H9 (cell line): Measurements from ENCODE around the gene SUPT3H. TPM values are rescaled to one million over a fixed set of nuclear protein-coding genes. Genes with fewer than 3 reads are reported as not detected.

ENCODE experiments used
- DNase-seq: peaks from one replicate; pipeline ENCODE4 v3.0.0-alpha.2; 2017
- H2AFZ ChIP-seq: one replicate; pipeline ENCODE4 v1.6.1; 2013; ENCODE audit warnings: mild to moderate bottlenecking, low read length, control low read depth, moderate library complexity
- H2AK5ac ChIP-seq: 2 replicates; pipeline ENCODE4 v1.6.1; 2013; ENCODE audit warnings: low read length, control low read depth, mixed read lengths; ENCODE audit not compliant: insufficient read length
- H2BK120ac ChIP-seq: one replicate; pipeline ENCODE4 v1.6.1; 2013; ENCODE audit warnings: low read depth, mild to moderate bottlenecking, low read length, control low read depth, inconsistent platforms; ENCODE audit not compliant: poor library complexity, severe bottlenecking
- H2BK12ac ChIP-seq: 2 replicates; pipeline ENCODE4 v1.6.1; 2013; ENCODE audit warnings: low read length, control low read depth, mixed read lengths, low read depth; ENCODE audit not compliant: insufficient read length
- H2BK15ac ChIP-seq: 2 replicates; pipeline ENCODE4 v1.6.1; 2013; ENCODE audit warnings: low read depth, low read length, control low read depth
- H2BK20ac ChIP-seq: one replicate; pipeline ENCODE4 v1.6.1; 2013; ENCODE audit warnings: low read depth, mild to moderate bottlenecking, low read length, control low read depth, inconsistent platforms; ENCODE audit not compliant: poor library complexity, severe bottlenecking
- H2BK5ac ChIP-seq: 2 replicates; pipeline ENCODE4 v1.6.1; 2013; ENCODE audit warnings: low read length, control low read depth, mixed read lengths; ENCODE audit not compliant: insufficient read length
- H3K14ac ChIP-seq: 2 replicates; pipeline ENCODE4 v1.6.1; 2013; ENCODE audit warnings: low read length, control low read depth; ENCODE audit not compliant: insufficient read depth
- H3K18ac ChIP-seq: 2 replicates; pipeline ENCODE4 v1.6.1; 2013; ENCODE audit warnings: low read depth, mild to moderate bottlenecking, mixed read lengths, low read length, control low read depth; ENCODE audit not compliant: insufficient read length
- H3K23ac ChIP-seq: 2 replicates; pipeline ENCODE4 v1.6.1; 2013; ENCODE audit warnings: low read length, control low read depth, mixed read lengths, low read depth; ENCODE audit not compliant: insufficient read length
- H3K23me2 ChIP-seq: 2 replicates; pipeline ENCODE4 v1.6.1; 2013; ENCODE audit warnings: low read depth, mild to moderate bottlenecking, mixed read lengths, low read length, control low read depth; ENCODE audit not compliant: insufficient read length, poor library complexity, severe bottlenecking
- H3K27ac ChIP-seq: 2 replicates; pipeline ENCODE4 v1.5.1; 2013; ENCODE audit warnings: low read length, control low read depth, mixed read lengths, low read depth; ENCODE audit not compliant: insufficient read length
- H3K27me3 ChIP-seq: 2 replicates; pipeline ENCODE4 v1.6.1; 2013; ENCODE audit warnings: low read length, control low read depth, inconsistent platforms; ENCODE audit not compliant: insufficient read depth
- H3K4ac ChIP-seq: 2 replicates; pipeline ENCODE4 v1.6.1; 2013; ENCODE audit warnings: low read depth, mild to moderate bottlenecking, control low read depth, inconsistent platforms, low read length, moderate library complexity
- H3K4me1 ChIP-seq: 2 replicates; pipeline ENCODE4 v1.6.1; 2013; ENCODE audit warnings: low read length, control low read depth, inconsistent platforms; ENCODE audit not compliant: insufficient read depth
- H3K4me2 ChIP-seq: 2 replicates; pipeline ENCODE4 v1.6.1; 2013; ENCODE audit warnings: low read length, control low read depth, mixed read lengths; ENCODE audit not compliant: insufficient read length, insufficient read depth
- H3K56ac ChIP-seq: 2 replicates; pipeline ENCODE4 v1.6.1; 2013; ENCODE audit warnings: low read depth, mild to moderate bottlenecking, mixed read lengths, low read length, control low read depth; ENCODE audit not compliant: insufficient read length
- H3K79me1 ChIP-seq: 2 replicates; pipeline ENCODE4 v1.6.1; 2013; ENCODE audit warnings: low read depth, mild to moderate bottlenecking, moderate library complexity, low read length, control low read depth, inconsistent platforms; ENCODE audit not compliant: insufficient read depth, poor library complexity, severe bottlenecking
- H3K79me2 ChIP-seq: 2 replicates; pipeline ENCODE4 v1.6.1; 2013; ENCODE audit warnings: low read length, control low read depth, inconsistent platforms; ENCODE audit not compliant: insufficient read depth
- H3K9ac ChIP-seq: 2 replicates; pipeline ENCODE4 v1.6.1; 2013; ENCODE audit warnings: low read length, control low read depth, mixed read lengths; ENCODE audit not compliant: insufficient read length; ENCODE audit errors: extremely low read depth
- H3K9me3 ChIP-seq: one replicate; pipeline ENCODE4 v1.6.1; 2013; ENCODE audit warnings: low read depth, low read length, inconsistent platforms; ENCODE audit not compliant: control insufficient read depth
- H3T11ph ChIP-seq: one replicate; pipeline ENCODE4 v1.6.1; 2013; ENCODE audit warnings: mild to moderate bottlenecking, low read length, control low read depth, inconsistent platforms
- H4K20me1 ChIP-seq: one replicate; pipeline ENCODE4 v1.6.1; 2013; ENCODE audit not compliant: control insufficient read depth, insufficient read length, insufficient read depth
- H4K5ac ChIP-seq: 2 replicates; pipeline ENCODE4 v1.6.1; 2013; ENCODE audit warnings: low read depth, mild to moderate bottlenecking, mixed read lengths, low read length, control low read depth; ENCODE audit not compliant: insufficient read length
- H4K8ac ChIP-seq: replicated peaks from 2 replicates; pipeline ENCODE4 v1.6.1; 2013; ENCODE audit warnings: low read length, control low read depth, mixed read lengths, low read depth; ENCODE audit not compliant: insufficient read length
- H4K91ac ChIP-seq: 2 replicates; pipeline ENCODE4 v1.6.1; 2013; ENCODE audit warnings: low read depth, mild to moderate bottlenecking, moderate library complexity, mixed read lengths, low read length, control low read depth; ENCODE audit not compliant: insufficient read length
- H3K27ac Mint-ChIP-seq, 3 experiments: 2 replicates in 2 of 3; 3 replicates in 1 of 3; pipeline ENCODE4 v1.8.0; 2020 to 2021; ENCODE audit warnings: mixed read lengths in 3 of 3, mild to moderate bottlenecking in 1 of 3, moderate library complexity in 1 of 3
- H3K27me3 Mint-ChIP-seq: 2 replicates; pipeline ENCODE4 v1.8.0; 2021; ENCODE audit warnings: low read depth, mild to moderate bottlenecking, moderate library complexity, mixed read lengths
- H3K36me3 Mint-ChIP-seq, 3 experiments: 2 replicates in 2 of 3; 3 replicates in 1 of 3; pipeline ENCODE4 v1.8.0; 2020 to 2021; ENCODE audit warnings: low read depth in 3 of 3, mixed read lengths in 3 of 3; ENCODE audit not compliant: insufficient read depth in 1 of 3
- H3K4me1 Mint-ChIP-seq, 2 experiments: 2 replicates each; pipeline ENCODE4 v1.8.0; 2020; ENCODE audit warnings: mixed read lengths in 2 of 2
- H3K4me3 Mint-ChIP-seq, 2 experiments: 2 replicates in 1 of 2; 3 replicates in 1 of 2; pipeline ENCODE4 v1.8.0; 2020 to 2021; ENCODE audit warnings: mild to moderate bottlenecking in 2 of 2, mixed read lengths in 2 of 2, moderate library complexity in 1 of 2
- H3K9me3 Mint-ChIP-seq, 2 experiments: 2 replicates in 1 of 2; 3 replicates in 1 of 2; pipeline ENCODE4 v1.8.0; 2020; ENCODE audit warnings: mild to moderate bottlenecking in 2 of 2, mixed read lengths in 2 of 2, moderate library complexity in 1 of 2
- WGBS: extraction: QIAGEN DNeasy Blood & Tissue Kit; methylation state at CpG from one replicate; pipeline ENCODE4 v1.1.7; 2013; ENCODE audit warnings: missing lambda C conversion rate, low lambda C conversion rate, mixed read lengths; ENCODE audit not compliant: insufficient read length; ENCODE audit errors: extremely low coverage; 5-methylcytosine and 5-hydroxymethylcytosine counted together
- total RNA-seq: library from RNA; stranded (reverse); gene quantifications from 2 replicates; pipeline ENCODE4 v1.2.1, GENCODE V29; 2021
- TF ChIP-seq, protein P1 (sequence below): fragments of 200-600 bp; sonication (generic); conservative IDR thresholded peaks from 3 replicates; pipeline ENCODE4 v1.8.0; 2021; ENCODE audit warnings: antibody characterized with exemption, mild to moderate bottlenecking

Gene SUPT3H
- total RNA-seq, 1 experiment from 2014 or later = 22.5 TPM

DNA sequence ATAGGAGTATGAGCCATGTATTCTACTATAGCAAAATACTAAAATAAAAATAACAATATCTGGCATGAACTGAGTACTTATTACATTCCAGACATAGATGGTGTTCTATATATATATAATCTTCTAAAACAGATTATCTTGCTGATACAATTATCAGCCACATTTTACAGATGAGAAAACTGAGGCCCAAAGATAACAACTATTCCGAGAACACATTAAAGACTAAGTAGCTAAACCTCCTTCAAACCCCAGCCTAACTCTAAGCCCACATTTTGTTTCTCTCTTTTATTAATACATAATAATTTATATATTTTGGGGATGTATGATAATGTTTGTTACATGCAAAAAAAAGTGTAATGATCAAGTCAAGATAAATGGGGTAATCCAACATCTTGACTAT, 148.3 kb downstream of the SUPT3H start:
- no peak overlapping the region for H4K91ac ChIP-seq
- no CpG with 5 or more reads among the region's 1 CpG for WGBS
- H3K56ac ChIP-seq = no peak overlapping the region
- H2AFZ ChIP-seq = no peak overlapping the region
- H2BK120ac ChIP-seq = no peak overlapping the region
- no peaks in the 10 kb centered on the region for H3K27me3 ChIP-seq
- no peak overlapping the region for H3K9ac ChIP-seq
- TF ChIP-seq, protein P1, sequence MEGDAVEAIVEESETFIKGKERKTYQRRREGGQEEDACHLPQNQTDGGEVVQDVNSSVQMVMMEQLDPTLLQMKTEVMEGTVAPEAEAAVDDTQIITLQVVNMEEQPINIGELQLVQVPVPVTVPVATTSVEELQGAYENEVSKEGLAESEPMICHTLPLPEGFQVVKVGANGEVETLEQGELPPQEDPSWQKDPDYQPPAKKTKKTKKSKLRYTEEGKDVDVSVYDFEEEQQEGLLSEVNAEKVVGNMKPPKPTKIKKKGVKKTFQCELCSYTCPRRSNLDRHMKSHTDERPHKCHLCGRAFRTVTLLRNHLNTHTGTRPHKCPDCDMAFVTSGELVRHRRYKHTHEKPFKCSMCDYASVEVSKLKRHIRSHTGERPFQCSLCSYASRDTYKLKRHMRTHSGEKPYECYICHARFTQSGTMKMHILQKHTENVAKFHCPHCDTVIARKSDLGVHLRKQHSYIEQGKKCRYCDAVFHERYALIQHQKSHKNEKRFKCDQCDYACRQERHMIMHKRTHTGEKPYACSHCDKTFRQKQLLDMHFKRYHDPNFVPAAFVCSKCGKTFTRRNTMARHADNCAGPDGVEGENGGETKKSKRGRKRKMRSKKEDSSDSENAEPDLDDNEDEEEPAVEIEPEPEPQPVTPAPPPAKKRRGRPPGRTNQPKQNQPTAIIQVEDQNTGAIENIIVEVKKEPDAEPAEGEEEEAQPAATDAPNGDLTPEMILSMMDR = no peak
- no peak overlapping the region for H4K8ac ChIP-seq
- no peaks in the 10 kb centered on the region for H4K20me1 ChIP-seq
- H3K9me3 Mint-ChIP-seq = peaks cover 4 to 9% of the 10 kb centered on the region in 2 experiments; a peak in 4 of 5 replicates
- H3K23me2 ChIP-seq = no peaks in the 10 kb centered on the region
- no peak overlapping the region for H3K27ac ChIP-seq
- no peak overlapping the region for H3K4me3 Mint-ChIP-seq
- H3K4me1 ChIP-seq = no peaks in the 10 kb centered on the region
- peaks cover 10 to 27% (median 17%) of the 10 kb centered on the region in 3 experiments for H3K36me3 Mint-ChIP-seq
- H2BK12ac ChIP-seq = no peak overlapping the region
- H3K27ac Mint-ChIP-seq = no peak overlapping the region
- no peak overlapping the region for H2AK5ac ChIP-seq
- no peak overlapping the region for H2BK20ac ChIP-seq
- no peak overlapping the region for H2BK5ac ChIP-seq
- H3K18ac ChIP-seq = no peak overlapping the region
- no peak overlapping the region for H2BK15ac ChIP-seq
- H3K79me1 ChIP-seq = no peaks in the 10 kb centered on the region
- no peak overlapping the region for H3K23ac ChIP-seq
- H3K27me3 Mint-ChIP-seq = no peaks in the 10 kb centered on the region
- no peak for DNase-seq
- H4K5ac ChIP-seq = no peak overlapping the region
- no peak overlapping the region for H3K14ac ChIP-seq
- H3K9me3 ChIP-seq = no peaks in the 10 kb centered on the region
- H3K4ac ChIP-seq = no peak overlapping the region
- H3K79me2 ChIP-seq = no peaks in the 10 kb centered on the region
- no peaks in the 10 kb centered on the region for H3K4me1 Mint-ChIP-seq
- no peak overlapping the region for H3K4me2 ChIP-seq
- no peak overlapping the region for H3T11ph ChIP-seq
